Spleen (tissue), 11 donors: ENCODE measurements around the gene CGREF1. TPM values are rescaled to one million over a fixed set of nuclear protein-coding genes. Genes with fewer than 3 reads are reported as not detected.
"Not testable (repeated sequence)": the region's sequence is repeated elsewhere in the genome, so short reads cannot be mapped to it uniquely, and the experiment has no call there.

Experiments
- DNase-seq: peaks from one replicate; pipeline ENCODE4 v3.0.0-alpha.2; 2020
- H3K27ac ChIP-seq, 8 donors: fragments of 200-600 bp; sonication (generic) in 7 of 8; 1 replicate in 4 of 8; 2 replicates in 4 of 8; pipeline versions ENCODE4 v1.5.0 to v1.8.0; 2016 to 2021; ENCODE audit warnings: inconsistent platforms in 4 of 8, mild to moderate bottlenecking in 4 of 8, moderate library complexity in 1 of 8
- H3K27me3 ChIP-seq, 7 donors: fragments of 200-600 bp; sonication (generic) in 6 of 7; replicated peaks in 1 of 7; 1 replicate in 4 of 7; 2 replicates in 3 of 7; pipeline versions ENCODE4 v1.5.0 to v1.8.0; 2016 to 2021; ENCODE audit warnings: inconsistent platforms in 3 of 7, mild to moderate bottlenecking in 1 of 7
- H3K36me3 ChIP-seq, 6 donors: fragments of 200-600 bp; sonication (generic) in 5 of 6; 1 replicate in 4 of 6; 2 replicates in 2 of 6; pipeline versions ENCODE4 v1.5.0 to v1.8.0; 2016 to 2021; ENCODE audit warnings: inconsistent platforms in 2 of 6
- H3K4me1 ChIP-seq, 6 donors: fragments of 200-600 bp; sonication (generic) in 5 of 6; 1 replicate in 3 of 6; 2 replicates in 3 of 6; pipeline versions ENCODE4 v1.5.0 to v1.8.0; 2016 to 2021; ENCODE audit warnings: inconsistent platforms in 3 of 6
- H3K4me3 ChIP-seq, 8 donors: fragments of 200-600 bp; sonication (generic) in 7 of 8; 1 replicate in 4 of 8; 2 replicates in 4 of 8; pipeline versions ENCODE4 v1.5.0 to v1.8.0; 2016 to 2021; ENCODE audit warnings: inconsistent platforms in 4 of 8, mild to moderate bottlenecking in 4 of 8, moderate library complexity in 2 of 8
- H3K9me3 ChIP-seq, 8 donors: fragments of 200-600 bp; sonication (generic) in 7 of 8; 1 replicate in 4 of 8; 2 replicates in 4 of 8; pipeline versions ENCODE4 v1.5.0 to v1.8.0; 2016 to 2021; ENCODE audit warnings: inconsistent platforms in 4 of 8
- POLR2A ChIP-seq, 3 donors: fragments of 450-650 bp; IDR thresholded peaks; one replicate each; pipeline ENCODE4 v1.5.1; 2017; ENCODE audit warnings: antibody characterized with exemption in 3 of 3, mild to moderate bottlenecking in 1 of 3
- POLR2AphosphoS5 ChIP-seq, 3 donors: sonication (generic); formaldehyde crosslinking; IDR thresholded peaks; one replicate each; pipeline ENCODE4 v1.5.1; 2017; ENCODE audit warnings: antibody characterized with exemption in 3 of 3
- WGBS, 5 donors: extraction: QIAGEN DNeasy Blood & Tissue Kit in 3 of 5; methylation state at CpG; one replicate each; pipeline versions ENCODE4 v1.1.5 to v1.1.7; 2013 to 2018; 5-methylcytosine and 5-hydroxymethylcytosine counted together
- intact Hi-C: fragments of 100-400 bp; cut with DNase I; formaldehyde crosslinking; loops from one replicate; pipeline ENCODE4 v1.15.0; 2023; ENCODE audit warnings: low total_unique reads
- polyA plus RNA-seq, 3 donors: library from polyadenylated mRNA; stranded (reverse); fragments of 200-250 nt; gene quantifications; one replicate each; pipeline ENCODE4 v1.2.1, GENCODE V29; 2013
- total RNA-seq, 7 donors: library from RNA; depleted of rRNA in 3 of 7; stranded (reverse); fragments of >200 nt in 3 of 7; fragmentation: NEBNext Ultra II Directional in 4 of 7; extraction: Animal tissue kit (Norgen Biotek cat#: 25700) in 4 of 7; gene quantifications; one replicate each; pipeline versions ENCODE4 v1.1.0 to v1.2.1, GENCODE V29; 2016 to 2021
- TF ChIP-seq, protein P1 (sequence below), 11 experiments: fragments of 200-600 bp in 7 of 11; fragments of 450-650 bp in 4 of 11; sonication (generic) in 4 of 11; IDR thresholded peaks in 8 of 11; conservative IDR thresholded peaks in 3 of 11; 1 replicate in 7 of 11; 2 replicates in 4 of 11; pipeline versions ENCODE4 v1.4.0 to v1.8.0; 2016 to 2021; ENCODE audit warnings: antibody characterized with exemption in 11 of 11, inconsistent platforms in 4 of 11, mild to moderate bottlenecking in 1 of 11
- donor health status: healthy with polysubstance abuse.
- donor health status: DM: no; HTN: no; CAD: no; lungs with moderate emphysema.
- donor health status: DM: no; HTN: no; CAD: no.
- donor health status: Bipolar disorder and iron deficiency.
- donor health status: healthy.
- donor health status: DM: no; HTN: no; CAD: no.
- donor health status: DM: yes; HTN: yes; CAD: no.

Gene CGREF1
- total and polyA plus RNA-seq, 10 donors, result 0.17 to 0.82 (median 0.46) TPM; not detected in 3

- H3K4me1 ChIP-seq, result peaks cover 29 to 93% (median 57%) of the 10 kb centered on the region in 6 donors
- 84 to 96% (median 88%) methylated on average over 4 of the region's 4 CpGs for WGBS, 5 donors
Measured at GRCh38 chr2:27076323-27076722, 42.6 kb downstream of the CGREF1 start.

GRCh38 chr2:27075566-27075871 lies 43.4 kb downstream of the CGREF1 start:
- intact Hi-C loops, result not testable (repeated sequence)
- H3K4me1 ChIP-seq, result peaks cover 30 to 92% (median 54%) of the 10 kb centered on the region in 6 donors
- peak overlapping the region in 7 of 8 donors; percentile 21 to 97 (median 95) for H3K27ac ChIP-seq

More at GRCh38 chr2:27076323-27076722, 42.6 kb downstream of the CGREF1 start:
- peak overlapping the region in 4 of 8 donors; percentile 94 to 97 (median 96) for H3K27ac ChIP-seq
- H3K9me3 ChIP-seq, result no peaks in the 10 kb centered on the region
- peak; percentile 31 for DNase-seq
- H3K27me3 ChIP-seq, result no peaks in the 10 kb centered on the region
- H3K4me3 ChIP-seq, result no peak overlapping the region
- intact Hi-C loops, result no loop called here
- no peaks in the 10 kb centered on the region for H3K36me3 ChIP-seq
- TF ChIP-seq POLR2AphosphoS5 (IDR thresholded peaks at IDR 0.05), result no peak
- TF ChIP-seq, protein P1, sequence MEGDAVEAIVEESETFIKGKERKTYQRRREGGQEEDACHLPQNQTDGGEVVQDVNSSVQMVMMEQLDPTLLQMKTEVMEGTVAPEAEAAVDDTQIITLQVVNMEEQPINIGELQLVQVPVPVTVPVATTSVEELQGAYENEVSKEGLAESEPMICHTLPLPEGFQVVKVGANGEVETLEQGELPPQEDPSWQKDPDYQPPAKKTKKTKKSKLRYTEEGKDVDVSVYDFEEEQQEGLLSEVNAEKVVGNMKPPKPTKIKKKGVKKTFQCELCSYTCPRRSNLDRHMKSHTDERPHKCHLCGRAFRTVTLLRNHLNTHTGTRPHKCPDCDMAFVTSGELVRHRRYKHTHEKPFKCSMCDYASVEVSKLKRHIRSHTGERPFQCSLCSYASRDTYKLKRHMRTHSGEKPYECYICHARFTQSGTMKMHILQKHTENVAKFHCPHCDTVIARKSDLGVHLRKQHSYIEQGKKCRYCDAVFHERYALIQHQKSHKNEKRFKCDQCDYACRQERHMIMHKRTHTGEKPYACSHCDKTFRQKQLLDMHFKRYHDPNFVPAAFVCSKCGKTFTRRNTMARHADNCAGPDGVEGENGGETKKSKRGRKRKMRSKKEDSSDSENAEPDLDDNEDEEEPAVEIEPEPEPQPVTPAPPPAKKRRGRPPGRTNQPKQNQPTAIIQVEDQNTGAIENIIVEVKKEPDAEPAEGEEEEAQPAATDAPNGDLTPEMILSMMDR (IDR thresholded peaks at IDR 0.05 in 8 of 11, conservative IDR thresholded peaks at IDR 0.05 in 3 of 11), result no peak
- TF ChIP-seq POLR2A (IDR thresholded peaks at IDR 0.05), result no peak

GRCh38 chr2:27074738-27075565 lies 44.0 kb downstream of the CGREF1 start:
- Histone ChIP-seq H3K27ac (peak overlapping the region; percentile 21 to 97 (median 94)), H3K9me3 (no peaks in the 10 kb centered on the region), H3K4me3 (peak overlapping the region in 1 of 8 donors; percentile 29), H3K4me1 (peaks cover 36 to 92% (median 57%) of the 10 kb centered on the region in 6 donors), H3K36me3 (peaks cover 0 to 4% (median under 1%) of the 10 kb centered on the region in 6 donors), H3K27me3 (no peaks in the 10 kb centered on the region)
- TF ChIP-seq, protein P1 (IDR thresholded peaks at IDR 0.05 in 8 of 11, conservative IDR thresholded peaks at IDR 0.05 in 3 of 11), result no peak
- TF ChIP-seq POLR2AphosphoS5 (IDR thresholded peaks at IDR 0.05), result peak in 1 of 3 donors; percentile 59
- intact Hi-C loops, result no loop called here
- peak; percentile 90 for DNase-seq
- WGBS, 5 donors, result 21 to 36% (median 24%) methylated on average over 4 of the region's 4 CpGs

More at GRCh38 chr2:27075566-27075871, 43.4 kb downstream of the CGREF1 start:
- H3K27me3 ChIP-seq, H3K36me3 ChIP-seq, H3K9me3 ChIP-seq: not testable (repeated sequence)
- WGBS, 5 donors, result 49 to 54% (median 50%) methylated on average over 6 of the region's 6 CpGs
- peak; percentile 41 for DNase-seq
- peak overlapping the region in 1 of 8 donors; percentile 29 for H3K4me3 ChIP-seq

GRCh38 chr2:27073782-27074181 lies 45.1 kb downstream of the CGREF1 start:
- no peaks in the 10 kb centered on the region for H3K9me3 ChIP-seq
- H3K36me3 ChIP-seq, result peaks cover 0 to 16% (median 10%) of the 10 kb centered on the region in 6 donors
- TF ChIP-seq, protein P1 (IDR thresholded peaks at IDR 0.05 in 8 of 11, conservative IDR thresholded peaks at IDR 0.05 in 3 of 11), result no peak
- no peak for TF ChIP-seq POLR2A (IDR thresholded peaks at IDR 0.05)
- no peak for TF ChIP-seq POLR2AphosphoS5 (IDR thresholded peaks at IDR 0.05)
- WGBS, 5 donors, result 41 to 60% (median 56%) methylated on average over 2 of the region's 2 CpGs
- DNase-seq, result peak; percentile 4
- intact Hi-C loops, result no loop called here
- no peak overlapping the region for H3K4me3 ChIP-seq
- no peaks in the 10 kb centered on the region for H3K27me3 ChIP-seq
- H3K4me1 ChIP-seq, result peaks cover 40 to 92% (median 68%) of the 10 kb centered on the region in 6 donors
- peak overlapping the region; percentile 21 to 97 (median 94) for H3K27ac ChIP-seq
